Left lung (tissue), 10 donors: ENCODE data around the gene MTA1. TPM values are rescaled to one million over a fixed set of nuclear protein-coding genes. Genes with fewer than 3 reads are reported as not detected.

Source experiments
- ATAC-seq: fragments of 200-7000 bp; cut with Tn5 transposase; one replicate; pipeline ENCODE4 v1.9.1; 2020; ENCODE audit warnings: moderate library complexity
- DNase-seq, 4 donors: peaks; one replicate each; pipeline ENCODE4 v3.0.0-alpha.2; 2013 to 2020
- H3K27ac ChIP-seq, 2 donors: fragments of 200-600 bp; sonication (generic) in 1 of 2; one replicate each; pipeline versions ENCODE4 v1.5.0 to v1.8.0; 2020 to 2021
- H3K27me3 ChIP-seq, 2 donors: fragments of 200-600 bp; sonication (generic) in 1 of 2; one replicate each; pipeline versions ENCODE4 v1.5.0 to v1.8.0; 2020 to 2021
- H3K36me3 ChIP-seq, 2 donors: fragments of 200-600 bp; sonication (generic) in 1 of 2; one replicate each; pipeline versions ENCODE4 v1.5.0 to v1.8.0; 2020 to 2021
- H3K4me1 ChIP-seq, 2 donors: fragments of 200-600 bp; one replicate each; pipeline ENCODE4 v1.8.0; 2021
- H3K4me3 ChIP-seq, 2 donors: fragments of 200-600 bp; sonication (generic) in 1 of 2; one replicate each; pipeline versions ENCODE4 v1.5.0 to v1.8.0; 2020 to 2021; ENCODE audit warnings: mild to moderate bottlenecking in 1 of 2
- H3K9me3 ChIP-seq, 2 donors: fragments of 200-600 bp; sonication (generic) in 1 of 2; one replicate each; pipeline versions ENCODE4 v1.5.0 to v1.8.0; 2020 to 2021
- CTCF ChIP-seq, 2 donors: fragments of 200-600 bp; sonication (generic) in 1 of 2; IDR thresholded peaks; one replicate each; pipeline versions ENCODE4 v1.5.0 to v1.8.0; 2021; ENCODE audit warnings: antibody characterized with exemption in 2 of 2
- intact Hi-C, 2 donors: fragments of 100-400 bp; cut with DNase I; formaldehyde crosslinking; loops; one replicate each; pipeline versions ENCODE4 v1.11.2 to v1.14.2; 2022
- polyA plus RNA-seq, 6 donors: library from polyadenylated mRNA; unstranded; fragments of 120-200 nt; gene quantifications; one replicate each; pipeline ENCODE4 v1.2.1, GENCODE V29; 2013; ENCODE audit not compliant: insufficient read length in 6 of 6
- total RNA-seq, 2 donors: library from RNA; stranded (reverse); fragmentation: NEBNext Ultra II Directional; extraction: Animal tissue kit (Norgen Biotek cat#: 25700); gene quantifications; one replicate each; pipeline ENCODE4 v1.2.1, GENCODE V29; 2021
- donor health status: DM: no; HTN: yes; CAD: no.
- donor health status: DM: no; HTN: no; CAD: no.

MTA1 gene
- total and polyA plus RNA-seq, 8 donors = 60.6 to 165 (median 118) TPM

GRCh38 chr14:105493921-105494605 is 74.4 kb downstream of the MTA1 start:
- no peak overlapping the region for H3K27ac ChIP-seq
- intact Hi-C loops = no loop called here
- DNase-seq (peak in 2 of 4 donors; percentile 28 to 64), ATAC-seq (no peak)
- H3K27me3 ChIP-seq = no peaks in the 10 kb centered on the region
- no peak for TF ChIP-seq CTCF (IDR thresholded peaks at IDR 0.05)
- no peaks in the 10 kb centered on the region for H3K9me3 ChIP-seq
- H3K36me3 ChIP-seq = peaks cover 0 to 24% of the 10 kb centered on the region in 2 donors
- peaks cover 4 to 25% of the 10 kb centered on the region in 2 donors for H3K4me1 ChIP-seq
- H3K4me3 ChIP-seq = no peak overlapping the region

GRCh38 chr14:105494606-105494929 is 74.9 kb downstream of the MTA1 start:
- no peak for TF ChIP-seq CTCF (IDR thresholded peaks at IDR 0.05)
- Histone ChIP-seq H3K27me3 (no peaks in the 10 kb centered on the region), H3K36me3 (peaks cover 0 to 28% of the 10 kb centered on the region in 2 donors), H3K27ac (no peak overlapping the region), H3K9me3 (no peaks in the 10 kb centered on the region), H3K4me3 (no peak overlapping the region), H3K4me1 (peaks cover 0 to 20% of the 10 kb centered on the region in 2 donors)
- DNase-seq (no peak), ATAC-seq (no peak)
- intact Hi-C loops = no loop called here

GRCh38 chr14:105495101-105495989 is 75.7 kb downstream of the MTA1 start:
- ATAC-seq (no peak), DNase-seq (peak in 2 of 4 donors; percentile 33 to 80)
- peaks cover 0 to 28% of the 10 kb centered on the region in 2 donors for H3K36me3 ChIP-seq
- TF ChIP-seq CTCF (IDR thresholded peaks at IDR 0.05) = no peak
- no peaks in the 10 kb centered on the region for H3K27me3 ChIP-seq
- H3K4me3 ChIP-seq = no peak overlapping the region
- H3K9me3 ChIP-seq = no peaks in the 10 kb centered on the region
- H3K4me1 ChIP-seq = peaks cover 0 to 13% of the 10 kb centered on the region in 2 donors
- no peak overlapping the region for H3K27ac ChIP-seq
- intact Hi-C loops = no loop called here

- intact Hi-C loops = no loop called here
- TF ChIP-seq CTCF (IDR thresholded peaks at IDR 0.05) = no peak
- ATAC-seq (no peak), DNase-seq (peak in 2 of 4 donors; percentile 30 to 73)
- no peaks in the 10 kb centered on the region for H3K9me3 ChIP-seq
- peaks cover 0 to 28% of the 10 kb centered on the region in 2 donors for H3K36me3 ChIP-seq
- peaks cover 0 to 13% of the 10 kb centered on the region in 2 donors for H3K4me1 ChIP-seq
- no peak overlapping the region for H3K27ac ChIP-seq
- H3K4me3 ChIP-seq = no peak overlapping the region
- H3K27me3 ChIP-seq = no peaks in the 10 kb centered on the region
Measured at GRCh38 chr14:105495990-105496830, 76.6 kb downstream of the MTA1 start.
